K562 (cell line): ENCODE measurements around the gene MAL. TPM values are rescaled to one million over a fixed set of nuclear protein-coding genes. Genes with fewer than 3 reads are reported as not detected.

Experiments
- ATAC-seq: fragments of 200-7000 bp; cut with Tn5 transposase; 3 replicates; pipeline ENCODE4 v1.9.1; 2020; ENCODE audit warnings: moderate library complexity
- BruUV-seq: library from RNA; stranded (reverse); fragments of 400-500 nt; replicated peaks from 2 replicates; lab custom pipeline; 2021; lab: Mats Ljungman, UMichigan
- CTCF ChIA-PET: fragments of 300-600 bp; formaldehyde crosslinking; extraction: SDS; loops from one replicate; lab custom pipeline; 2021; ENCODE audit warnings: low intra/inter-chr PET ratio; lab: Yijun Ruan, JAX
- POLR2A ChIA-PET: fragments of 300-600, 350-650 bp; sonication (Branson Sonifier 250); formaldehyde crosslinking; extraction: SDS; loops from one replicate; lab custom pipeline; 2021; ENCODE audit warnings: antibody characterized with exemption, inconsistent platforms; lab: Yijun Ruan, JAX
- DNase-seq, 4 experiments: peaks; one replicate each; pipeline versions ENCODE4 v3.0.0 to v3.0.0-alpha.2; 2011 to 2018; ENCODE audit warnings: low spot score in 3 of 4, mixed read lengths in 3 of 4; ENCODE audit errors: extremely low read depth in 1 of 4
- FAIRE-seq: peaks from 2 replicates; lab custom pipeline; 2011; peaks lifted over from hg19 to GRCh38; lab: Jason Lieb, UNC
- H2AFZ ChIP-seq: 2 replicates; pipeline ENCODE4 v1.6.0; 2011; ENCODE audit warnings: low read depth, low read length, control low read depth, inconsistent platforms
- H3K27ac ChIP-seq: fragments of 200-600 bp; 3 replicates; pipeline ENCODE4 v1.8.0; 2011; ENCODE audit warnings: low read depth, mild to moderate bottlenecking, control low read depth, inconsistent platforms, low read length, moderate library complexity, mixed read lengths; ENCODE audit errors: extremely low read depth
- H3K27me3 ChIP-seq, 2 experiments: fragments of 300-600 bp in 1 of 2; 2 replicates in 1 of 2; 3 replicates in 1 of 2; pipeline versions ENCODE4 v1.6.0 to v1.8.0; 2011; ENCODE audit warnings: inconsistent platforms in 2 of 2, low read length in 2 of 2, mild to moderate bottlenecking in 1 of 2, mixed read lengths in 1 of 2, moderate library complexity in 1 of 2; ENCODE audit not compliant: control insufficient read depth in 2 of 2, insufficient read depth in 2 of 2
- H3K36me3 ChIP-seq: fragments of 300-600 bp; 3 replicates; pipeline ENCODE4 v1.8.0; 2011; ENCODE audit warnings: mild to moderate bottlenecking, low read length, inconsistent platforms; ENCODE audit not compliant: control insufficient read depth, insufficient read depth
- H3K4me1 ChIP-seq, 2 experiments: fragments of 200-600 bp in 1 of 2; replicated peaks in 1 of 2; 2 replicates in 1 of 2; 3 replicates in 1 of 2; pipeline versions ENCODE4 v1.5.1 to v1.8.0; 2011; ENCODE audit warnings: inconsistent platforms in 2 of 2, low read length in 2 of 2, mild to moderate bottlenecking in 1 of 2, mixed read lengths in 1 of 2, moderate library complexity in 1 of 2; ENCODE audit not compliant: control insufficient read depth in 2 of 2, insufficient read depth in 2 of 2
- H3K4me2 ChIP-seq: 2 replicates; pipeline ENCODE4 v1.6.1; 2011; ENCODE audit warnings: low read length, control low read depth, inconsistent platforms, mixed read lengths; ENCODE audit not compliant: insufficient read depth
- H3K4me3 ChIP-seq: fragments of 200-600 bp; sonication (generic), shearing (Covaris generic); 2 replicates; pipeline ENCODE4 v1.5.1; 2016; ENCODE audit warnings: control low read depth, inconsistent platforms
- H3K79me2 ChIP-seq: fragments of 200-600 bp; 3 replicates; pipeline ENCODE4 v1.8.0; 2011; ENCODE audit warnings: low read length, inconsistent platforms; ENCODE audit not compliant: control insufficient read depth, insufficient read depth
- H3K9ac ChIP-seq, 2 experiments: 2 replicates each; pipeline versions ENCODE4 v1.6.0 to v1.6.1; 2011; ENCODE audit warnings: low read depth in 2 of 2, low read length in 2 of 2, control low read depth in 1 of 2, inconsistent platforms in 1 of 2, mild to moderate bottlenecking in 1 of 2, mixed read lengths in 1 of 2; ENCODE audit not compliant: insufficient read depth in 1 of 2
- H3K9me1 ChIP-seq: one replicate; pipeline ENCODE4 v1.6.0; 2011; ENCODE audit warnings: inconsistent platforms, mild to moderate bottlenecking, low read length, moderate library complexity; ENCODE audit not compliant: control insufficient read depth, insufficient read depth
- H3K9me3 ChIP-seq: replicated peaks from 2 replicates; pipeline ENCODE4 v1.5.1; 2011; ENCODE audit warnings: low read depth, low read length, inconsistent platforms; ENCODE audit not compliant: control insufficient read depth, insufficient read depth
- H4K20me1 ChIP-seq: replicated peaks from 2 replicates; pipeline ENCODE4 v1.6.1; 2011; ENCODE audit warnings: low read length, inconsistent platforms, mixed read lengths; ENCODE audit not compliant: control insufficient read depth, insufficient read depth
- ETV5 ChIP-seq: sonication (generic); formaldehyde crosslinking; IDR thresholded peaks from 2 replicates; pipeline ENCODE4 v1.4.0; 2020; ENCODE audit warnings: low read depth, mild to moderate bottlenecking, missing genetic modification reagents
- FOXO4 ChIP-seq: fragments of 450-650 bp; formaldehyde crosslinking; IDR thresholded peaks from 2 replicates; pipeline ENCODE4 v1.4.0; 2020; ENCODE audit warnings: mild to moderate bottlenecking, moderate library complexity
- RERE ChIP-seq: sonication (generic); formaldehyde crosslinking; IDR thresholded peaks from 2 replicates; pipeline ENCODE4 v1.8.0; 2023; ENCODE audit warnings: missing genetic modification reagents, mild to moderate bottlenecking, borderline replicate concordance
- TAF15 ChIP-seq: fragments of 200-400 bp; formaldehyde crosslinking; IDR thresholded peaks from 2 replicates; pipeline ENCODE4 v1.6.1; 2017; ENCODE audit warnings: mild to moderate bottlenecking, low read depth, low read length, moderate library complexity
- TFE3 ChIP-seq: fragments of 450-650 bp; formaldehyde crosslinking; IDR thresholded peaks from 2 replicates; pipeline ENCODE4 v1.4.0; 2020; ENCODE audit warnings: mild to moderate bottlenecking, mixed read lengths
- USF2 ChIP-seq: sonication (generic); formaldehyde crosslinking; IDR thresholded peaks from 2 replicates; pipeline ENCODE4 v1.5.0; 2020; ENCODE audit warnings: missing genetic modification reagents
- ZBTB1 ChIP-seq: sonication (generic); formaldehyde crosslinking; IDR thresholded peaks from 2 replicates; pipeline ENCODE4 v1.8.1; 2023; ENCODE audit warnings: missing genetic modification reagents, low read depth, mild to moderate bottlenecking, borderline replicate concordance
- ZNF639 ChIP-seq, 2 experiments: fragments of 200-800 bp in 1 of 2; sonication (Bioruptor generic) in 1 of 2; sonication (generic) in 1 of 2; formaldehyde crosslinking in 1 of 2; IDR thresholded peaks in 1 of 2; conservative IDR thresholded peaks in 1 of 2; 2 replicates each; pipeline versions ENCODE4 v1.5.0 to v1.6.1; 2016 to 2020; ENCODE audit warnings: missing compliant biosample characterization in 1 of 2, missing genetic modification characterization in 1 of 2, missing genetic modification reagents in 1 of 2
- WGBS: fragments of 100-300 bp; shearing (Covaris generic); methylation state at CpG from one replicate; pipeline ENCODE4 v1.1.6; 2016; ENCODE audit warnings: low coverage, mixed read lengths; ENCODE audit not compliant: insufficient coverage; ENCODE audit errors: missing lambda C conversion rate; 5-methylcytosine and 5-hydroxymethylcytosine counted together
- in situ Hi-C: fragments of 300-500 bp; cut with MboI; formaldehyde crosslinking; loops from 4 replicates; pipeline ENCODE4 v1.15.0; 2018; ENCODE audit warnings: inconsistent platforms, mixed read lengths
- intact Hi-C: fragments of 100-400 bp; cut with micrococcal nuclease; formaldehyde crosslinking; loops from 2 replicates; pipeline ENCODE4 v1.14.2; 2022
- polyA plus RNA-seq, 8 experiments: library from polyadenylated mRNA; depleted of rRNA in 4 of 8; stranded (reverse) in 5 of 8; unstranded in 3 of 8; fragments of >200 nt; fragmentation: Nextera tagmentation in 2 of 8; fragmentation: Illumina TruSeq in 1 of 8; extraction: Ambion mirVana in 2 of 8; extraction: Trizol in 1 of 8; gene quantifications; 2 replicates each; pipeline versions ENCODE4 v1.2.1 to v1.2.3, GENCODE V29; 2011 to 2014; ENCODE audit warnings: inconsistent platforms in 1 of 8, missing spikeins in 1 of 8
- total RNA-seq, 7 experiments: library from RNA; depleted of rRNA in 6 of 7; stranded (reverse); fragments of >200 nt in 6 of 7; fragmentation: Illumina TruSeq in 2 of 7; extraction: Trizol in 2 of 7; gene quantifications; 2 replicates each; pipeline versions ENCODE4 v1.2.1 to v1.2.3, GENCODE V29; 2011 to 2021; ENCODE audit warnings: low replicate concordance in 1 of 7

MAL gene
- total and polyA plus RNA-seq, 9 of the 15 experiments (the other 6 are each of a cell fraction or from before 2014, with no cell fraction given), result not detected

- no TSS peak for BruUV-seq
- Histone ChIP-seq H3K9ac (no peak overlapping the region), H4K20me1 (0 out of 2 replicates have a peak, but pooled peaks cover 6% of the 10 kb centered on the region), H3K27me3 (peaks cover 2 to 40% of the 10 kb centered on the region in 2 experiments; a peak in 2 of 5 replicates), H2AFZ (no peak overlapping the region), H3K9me3 (no peaks in the 10 kb centered on the region), H3K9me1 (no peaks in the 10 kb centered on the region), H3K36me3 (no peaks in the 10 kb centered on the region), H3K27ac (no peak overlapping the region), H3K79me2 (no peaks in the 10 kb centered on the region), H3K4me2 (no peak overlapping the region), H3K4me3 (no peak overlapping the region), H3K4me1 (no peaks in the 10 kb centered on the region)
- intact Hi-C loops (no loop called here), in situ Hi-C loops (no loop called here)
- 2% methylated on average over 7 of the region's 7 CpGs for WGBS
- CTCF ChIA-PET, result interaction anchor here (0.6 kb wide), 1 partner anchor 41 kb away, joined by 3 read pairs; no protein-coding TSS in a partner anchor
- DNase-seq (no peak), ATAC-seq (no peak), FAIRE-seq (no peak)
- POLR2A ChIA-PET, result no interaction called here
- TF ChIP-seq ETV5 (no peak), RERE (CRISPR knock-in tag) (no peak), FOXO4 (CRISPR knock-in tag) (no peak), ZNF639 (CRISPR knock-in tag; conservative IDR thresholded peaks at IDR 0.05 in 1 of 2, IDR thresholded peaks at IDR 0.05 in 1 of 2) (no peak), USF2 (CRISPR knock-in tag) (no peak), TAF15 (no peak), ZBTB1 (no peak), TFE3 (CRISPR knock-in tag) (no peak)
Observed at GRCh38 chr2:95034818-95035217, 9.3 kb downstream of the MAL start.
